Adrenal gland (tissue), 5 donors: ENCODE results near the gene SHISA5.

Source experiments
- POLR2A ChIP-seq, 2 donors: fragments of 450-650 bp; IDR thresholded peaks; one replicate each; pipeline ENCODE4 v1.6.1; 2017; ENCODE audit warnings: antibody characterized with exemption in 2 of 2, mild to moderate bottlenecking in 2 of 2, moderate library complexity in 1 of 2
- TF ChIP-seq, protein P1 (sequence below), 6 experiments: fragments of 450-650 bp in 4 of 6; fragments of 200-600 bp in 2 of 6; sonication (generic) in 1 of 6; IDR thresholded peaks; 1 replicate in 5 of 6; 2 replicates in 1 of 6; pipeline versions ENCODE4 v1.5.1 to v1.8.0; 2016 to 2021; ENCODE audit warnings: antibody characterized with exemption in 6 of 6, mild to moderate bottlenecking in 2 of 6, moderate library complexity in 1 of 6
- donor health status: DM: no; HTN: no; CAD: no.

DNA sequence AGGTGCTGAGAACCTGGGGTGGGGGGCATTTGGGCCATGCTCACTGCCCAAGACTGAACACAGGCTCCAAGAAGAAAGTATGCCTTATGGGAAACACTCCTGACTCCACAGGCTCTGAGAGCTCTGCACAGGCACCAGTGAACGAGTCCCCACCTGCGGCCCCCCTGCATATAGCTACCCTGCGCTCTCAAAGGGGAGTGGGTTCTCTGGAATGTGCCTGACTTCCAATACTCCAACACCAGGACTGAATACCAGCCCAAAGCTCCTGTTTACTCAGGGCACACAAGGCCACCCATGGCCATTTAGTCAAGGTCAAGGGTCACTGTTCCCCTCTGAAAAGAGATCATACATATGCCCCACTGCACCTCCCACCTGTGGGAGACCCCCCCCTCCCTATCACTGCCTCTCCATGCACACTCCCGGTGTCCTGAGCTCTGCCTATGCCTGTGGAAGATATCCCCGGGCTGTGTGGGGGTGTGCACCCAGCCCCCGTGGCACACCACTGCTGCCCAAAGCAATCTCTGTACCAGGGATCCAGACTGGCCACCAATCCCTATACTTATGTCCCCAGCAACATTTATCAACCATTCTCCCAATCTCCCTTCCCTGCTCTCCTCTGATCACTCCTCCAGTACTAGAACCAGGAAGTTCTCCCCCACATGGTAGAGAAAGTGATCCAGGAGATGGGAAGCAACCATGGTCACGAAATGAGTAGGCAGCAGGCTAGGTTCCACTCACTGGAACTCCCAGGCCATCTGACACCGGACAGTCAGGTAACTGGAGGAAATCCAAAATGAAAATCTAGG lies 72.5 kb downstream of the SHISA5 start:
- TF ChIP-seq, protein P1, sequence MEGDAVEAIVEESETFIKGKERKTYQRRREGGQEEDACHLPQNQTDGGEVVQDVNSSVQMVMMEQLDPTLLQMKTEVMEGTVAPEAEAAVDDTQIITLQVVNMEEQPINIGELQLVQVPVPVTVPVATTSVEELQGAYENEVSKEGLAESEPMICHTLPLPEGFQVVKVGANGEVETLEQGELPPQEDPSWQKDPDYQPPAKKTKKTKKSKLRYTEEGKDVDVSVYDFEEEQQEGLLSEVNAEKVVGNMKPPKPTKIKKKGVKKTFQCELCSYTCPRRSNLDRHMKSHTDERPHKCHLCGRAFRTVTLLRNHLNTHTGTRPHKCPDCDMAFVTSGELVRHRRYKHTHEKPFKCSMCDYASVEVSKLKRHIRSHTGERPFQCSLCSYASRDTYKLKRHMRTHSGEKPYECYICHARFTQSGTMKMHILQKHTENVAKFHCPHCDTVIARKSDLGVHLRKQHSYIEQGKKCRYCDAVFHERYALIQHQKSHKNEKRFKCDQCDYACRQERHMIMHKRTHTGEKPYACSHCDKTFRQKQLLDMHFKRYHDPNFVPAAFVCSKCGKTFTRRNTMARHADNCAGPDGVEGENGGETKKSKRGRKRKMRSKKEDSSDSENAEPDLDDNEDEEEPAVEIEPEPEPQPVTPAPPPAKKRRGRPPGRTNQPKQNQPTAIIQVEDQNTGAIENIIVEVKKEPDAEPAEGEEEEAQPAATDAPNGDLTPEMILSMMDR (IDR thresholded peaks at IDR 0.05) = no peak
- no peak for TF ChIP-seq POLR2A (IDR thresholded peaks at IDR 0.05)
